ENCODE results near the gene NELFCD. TPM values are rescaled to one million over a fixed set of nuclear protein-coding genes. Genes with fewer than 3 reads are reported as not detected.

The NELFCD gene
- total RNA-seq, 1 donor from 2014 or later: 34.8 TPM

DNA sequence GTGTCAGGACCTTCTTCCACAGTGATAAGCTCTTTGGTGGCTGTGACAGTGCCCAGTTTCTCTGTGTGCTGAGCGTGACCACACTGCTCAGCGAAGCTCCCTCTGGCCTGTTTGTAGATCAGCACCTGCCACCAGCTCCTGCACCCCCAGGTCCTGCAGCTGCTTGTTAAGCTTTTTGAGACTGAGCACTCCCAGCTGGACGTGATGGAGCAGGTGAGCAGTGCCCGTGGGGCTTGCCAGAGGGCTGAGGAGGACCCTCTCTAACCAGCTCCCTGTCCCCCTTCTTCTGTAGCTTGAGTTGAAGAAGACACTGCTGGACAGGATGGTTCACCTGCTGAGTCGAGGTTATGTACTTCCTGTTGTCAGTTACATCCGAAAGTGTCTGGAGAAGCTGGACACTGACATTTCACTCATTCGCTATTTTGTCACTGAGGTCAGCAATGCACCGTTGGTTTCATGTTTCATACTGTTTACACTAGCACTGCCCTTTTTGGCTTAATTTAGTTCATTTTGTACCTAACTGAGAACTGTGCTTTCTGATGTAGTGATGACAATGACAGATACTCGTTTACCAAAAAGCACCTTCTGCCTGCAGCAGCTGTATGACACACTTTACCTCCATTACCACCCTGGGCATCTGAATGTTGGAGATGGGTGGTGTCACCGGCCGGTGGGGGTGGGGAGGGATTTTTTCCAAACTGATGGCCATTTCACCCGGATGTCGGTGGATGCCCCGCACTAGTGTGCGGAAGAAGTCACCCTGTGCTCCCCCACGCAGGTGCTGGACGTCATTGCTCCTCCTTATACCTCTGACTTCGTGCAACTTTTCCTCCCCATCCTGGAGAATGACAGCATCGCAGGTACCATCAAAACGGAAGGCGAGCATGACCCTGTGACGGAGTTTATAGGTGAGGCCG, 12.5 kb downstream of the NELFCD start:
- DNase-seq (ENCODE audit: low spot score) (no peak), ATAC-seq (peak; percentile 43)

DNA sequence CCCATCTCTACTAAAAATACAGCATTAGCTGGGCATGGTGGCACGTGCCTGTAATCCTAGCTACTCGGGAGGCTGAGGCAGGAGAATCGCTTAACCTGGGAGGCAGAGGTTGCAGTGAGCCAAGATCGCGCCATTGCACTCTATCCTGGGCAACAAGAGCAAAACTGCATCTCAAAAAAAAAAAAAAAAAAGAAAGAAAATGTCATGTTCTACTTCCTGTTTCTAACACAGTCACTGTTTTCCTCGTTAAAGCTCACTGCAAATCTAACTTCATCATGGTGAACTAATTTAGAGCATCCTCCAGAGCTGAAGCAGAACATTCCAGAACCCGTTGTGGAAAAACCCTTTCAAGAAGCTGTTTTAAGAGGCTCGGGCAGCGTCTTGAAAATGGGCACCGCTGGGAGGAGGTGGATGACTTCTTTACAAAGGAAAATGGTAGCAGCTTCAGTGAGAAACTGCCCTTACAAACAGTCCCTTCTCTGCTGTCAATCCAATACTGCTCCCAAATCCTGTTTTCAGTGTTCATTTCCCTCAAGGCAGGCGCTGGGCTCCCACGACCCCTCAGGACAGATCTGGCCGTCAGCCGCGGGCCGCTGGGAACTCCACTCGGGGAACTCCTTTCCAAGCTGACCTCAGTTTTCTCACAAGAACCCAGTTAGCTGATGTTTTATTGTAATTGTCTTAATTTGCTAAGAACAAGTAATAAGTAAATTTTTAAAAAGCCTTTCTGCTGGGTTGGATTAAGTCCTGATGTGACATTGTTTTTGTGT, 13.5 kb downstream of the NELFCD start:
- ATAC-seq (no peak), DNase-seq (ENCODE audit: low spot score) (no peak)

DNA sequence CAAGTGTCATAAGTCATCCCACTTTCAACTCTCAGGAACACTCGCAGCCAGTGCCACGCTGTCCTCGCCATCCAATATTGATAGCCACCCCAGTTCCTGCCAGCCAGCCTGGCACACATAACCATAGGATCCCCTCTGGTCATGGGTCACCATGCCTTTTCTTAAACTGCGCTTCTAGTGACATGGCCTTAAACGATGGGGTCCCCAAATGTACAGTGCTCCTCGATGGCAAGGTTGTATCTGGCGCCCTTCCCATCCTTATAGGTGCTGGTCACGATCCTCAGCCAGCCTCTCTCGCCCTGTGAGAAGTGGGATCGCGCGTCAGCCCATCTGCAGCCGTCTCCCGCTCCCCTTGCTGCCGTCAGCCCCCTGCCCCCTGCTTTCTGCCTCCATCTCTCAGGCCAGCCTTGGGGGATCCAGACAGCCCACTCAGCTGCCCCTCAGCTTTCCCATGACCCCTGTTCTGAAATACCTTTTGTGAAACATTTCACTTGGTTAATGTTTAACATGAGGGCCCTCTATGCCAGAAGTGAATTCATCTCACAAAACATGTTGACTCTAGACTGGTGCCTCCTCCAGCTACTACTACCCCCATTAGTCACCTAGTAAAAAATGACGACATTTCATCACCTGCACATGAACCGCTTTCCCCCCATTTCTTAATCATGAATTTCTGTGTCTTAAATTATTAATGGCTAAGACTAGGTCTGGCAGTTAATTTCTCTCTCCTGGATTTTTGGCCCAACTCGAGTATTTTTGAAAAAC, 14.6 kb downstream of the NELFCD start:
- ATAC-seq: peak; percentile 61
- DNase-seq (ENCODE audit: low spot score): peak; percentile 60

DNA sequence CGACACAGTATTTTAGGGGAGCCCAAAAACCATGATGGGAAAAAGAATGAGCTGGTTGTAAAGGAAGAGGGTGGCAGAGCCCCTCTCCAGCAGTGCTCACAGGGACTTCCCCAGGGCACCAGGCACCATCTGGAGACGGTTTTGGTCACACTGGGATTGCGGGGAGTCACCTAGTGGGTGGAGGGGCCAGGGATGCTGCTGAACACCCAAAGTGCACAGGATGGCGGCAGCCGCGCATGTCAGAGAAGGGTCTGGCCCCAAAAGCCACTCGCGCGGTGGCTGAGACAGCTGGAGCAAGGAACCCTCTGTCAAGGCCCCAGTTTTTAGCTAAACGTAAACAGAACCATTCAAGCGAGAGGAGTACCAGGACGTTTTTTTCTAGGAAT, 15.2 kb downstream of the NELFCD start:
- no peak for DNase-seq (ENCODE audit: low spot score)
- no peak for ATAC-seq

DNA sequence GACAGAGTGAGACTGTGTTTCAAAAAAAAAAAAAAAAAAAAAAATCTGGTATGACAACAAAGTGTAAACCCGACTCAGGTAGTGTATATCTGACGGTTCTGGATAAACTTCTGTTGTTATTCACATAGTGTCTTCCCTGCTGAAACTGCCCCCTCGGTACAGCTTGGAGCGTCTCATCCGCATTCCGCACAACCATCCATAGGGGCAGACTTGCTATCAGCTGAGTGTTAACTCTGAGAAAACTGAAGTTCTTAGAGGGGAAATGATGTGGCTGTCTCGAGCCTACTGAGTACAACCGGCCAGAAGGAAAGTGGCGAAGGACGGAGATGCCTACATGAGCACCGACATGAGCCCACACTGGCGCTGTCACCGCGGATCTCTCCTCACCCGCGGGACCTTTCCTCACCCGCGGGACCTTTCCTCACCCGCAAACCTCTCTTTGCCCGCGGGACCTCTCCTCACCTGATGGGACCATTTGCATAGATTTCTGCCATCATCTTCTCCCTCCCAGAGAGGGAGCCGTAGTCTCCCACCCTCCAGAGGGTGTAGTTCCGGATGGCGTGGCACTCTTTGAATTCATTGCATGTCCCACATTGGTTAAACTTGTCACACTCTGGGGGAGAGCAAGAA, 16.2 kb downstream of the NELFCD start:
- ATAC-seq: no peak

DNA sequence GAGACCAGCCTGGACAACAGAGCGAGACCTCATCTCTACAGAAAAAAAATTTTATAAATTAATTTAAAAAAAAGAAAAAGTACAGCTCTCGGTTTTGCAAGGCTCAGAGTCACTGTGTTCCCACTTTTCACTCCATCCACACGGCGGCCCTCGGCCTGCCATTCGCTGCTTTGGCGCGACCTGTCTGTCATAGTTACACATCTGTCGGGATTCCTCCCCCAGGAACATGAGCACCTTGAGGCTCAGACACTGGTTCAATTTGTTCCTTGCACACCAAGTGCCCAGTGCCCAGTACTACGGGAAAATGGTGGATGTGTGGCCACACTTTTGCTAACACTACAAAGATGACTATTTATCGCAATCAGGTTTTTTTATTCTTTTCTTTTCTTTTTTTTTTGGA, 17.6 kb downstream of the NELFCD start:
- DNase-seq (ENCODE audit: low spot score): no peak
- ATAC-seq: no peak

More for the DNA sequence above, 16.2 kb downstream of the NELFCD start:
- no peak for DNase-seq (ENCODE audit: low spot score)

DNA sequence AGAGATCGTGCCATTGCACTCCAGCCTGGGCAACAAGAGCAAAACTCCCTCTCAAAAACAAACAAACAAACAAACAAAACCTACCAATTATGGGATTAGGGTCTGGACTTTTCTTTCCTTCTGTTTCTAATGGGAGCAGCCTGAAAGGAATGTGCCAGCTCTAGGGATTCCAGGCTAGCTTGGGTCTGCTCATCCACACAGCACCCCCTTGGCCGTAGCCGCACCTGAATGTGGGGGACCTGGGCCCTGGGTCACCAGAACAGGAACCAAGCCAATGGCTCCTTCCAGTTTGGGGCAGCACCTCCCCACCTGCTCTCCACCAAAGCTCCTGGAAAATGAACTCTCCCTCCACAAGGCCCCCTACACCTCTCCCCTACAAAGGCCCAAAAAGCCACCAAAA, 19.3 kb downstream of the NELFCD start:
- ATAC-seq (no peak), DNase-seq (ENCODE audit: low spot score) (no peak)

DNA sequence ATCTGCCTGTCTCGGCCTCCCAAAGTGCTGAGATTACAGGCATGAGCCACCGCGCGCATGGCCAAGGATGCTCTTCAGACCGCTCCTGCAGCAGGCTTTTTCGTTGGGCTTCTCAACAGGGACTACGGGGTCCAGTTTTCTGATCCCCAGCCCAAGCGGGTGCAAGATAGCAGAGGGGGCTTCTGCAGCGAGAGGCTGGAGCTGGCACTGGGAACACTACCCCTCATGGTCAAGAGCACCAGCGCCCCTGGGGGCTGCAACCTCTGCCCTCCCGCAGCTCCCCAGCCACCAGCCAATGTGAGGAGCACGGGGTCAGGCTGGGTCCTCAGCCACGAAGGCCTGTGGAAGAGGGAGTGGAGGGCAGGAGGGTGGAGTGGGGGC, 20.0 kb downstream of the NELFCD start:
- ATAC-seq: no peak
- DNase-seq (ENCODE audit: low spot score): no peak

DNA sequence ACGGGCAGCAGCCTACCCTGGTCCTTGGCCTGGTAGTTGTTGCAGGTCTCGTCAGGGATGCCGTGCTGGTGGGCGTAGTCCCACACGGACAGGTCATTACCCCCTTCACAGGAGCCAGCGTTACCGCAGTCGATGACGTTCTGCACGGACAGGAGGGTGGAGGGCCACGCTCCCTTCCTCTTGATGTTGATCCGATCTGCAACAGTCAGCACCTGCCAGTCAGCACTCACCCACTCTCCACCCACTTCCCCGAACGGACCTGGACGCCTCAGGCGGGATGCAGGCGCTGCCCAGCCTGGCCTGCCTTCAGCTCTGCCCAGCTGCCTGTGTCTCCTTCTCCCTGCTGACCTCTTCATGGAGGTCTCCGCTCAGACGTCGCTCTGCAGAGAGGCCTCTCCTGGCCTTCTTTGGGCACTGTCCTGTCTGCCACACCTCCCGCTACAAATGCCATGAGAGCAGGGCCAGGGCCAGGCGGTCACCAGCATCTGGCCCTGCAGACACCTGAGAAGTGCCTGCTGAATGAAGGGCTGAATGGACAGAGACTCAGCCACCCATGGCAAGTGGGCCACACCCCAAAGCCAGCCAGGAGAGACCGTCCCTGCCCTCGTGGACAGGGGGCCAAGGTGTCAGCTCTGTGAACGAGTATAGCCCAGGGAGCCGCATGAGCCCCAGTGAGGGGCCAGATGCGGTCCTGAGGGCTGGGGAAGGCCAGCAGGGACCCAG, 20.6 kb downstream of the NELFCD start:
- DNase-seq (ENCODE audit: low spot score) (no peak), ATAC-seq (no peak)

DNA sequence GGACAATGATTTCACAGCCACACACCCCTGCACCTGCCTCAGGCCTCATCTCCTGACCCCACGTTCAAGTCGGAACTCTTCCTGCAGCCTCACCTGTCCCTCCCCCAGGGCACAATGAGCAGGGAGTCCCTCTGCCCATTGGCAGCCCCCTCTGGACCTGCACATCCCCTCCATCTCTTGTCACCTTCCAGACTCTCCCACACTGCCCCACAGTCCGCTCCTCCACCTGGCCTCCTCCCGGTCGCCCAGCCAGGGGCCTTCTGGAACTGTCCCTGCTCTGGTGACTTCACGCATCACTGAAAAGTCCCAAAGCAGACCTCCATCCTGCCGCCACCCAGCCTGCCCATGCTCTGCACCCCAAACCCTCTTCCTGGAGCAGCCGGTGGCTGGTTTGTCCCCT, 21.3 kb downstream of the NELFCD start:
- ATAC-seq: no peak
- DNase-seq (ENCODE audit: low spot score): no peak

DNA sequence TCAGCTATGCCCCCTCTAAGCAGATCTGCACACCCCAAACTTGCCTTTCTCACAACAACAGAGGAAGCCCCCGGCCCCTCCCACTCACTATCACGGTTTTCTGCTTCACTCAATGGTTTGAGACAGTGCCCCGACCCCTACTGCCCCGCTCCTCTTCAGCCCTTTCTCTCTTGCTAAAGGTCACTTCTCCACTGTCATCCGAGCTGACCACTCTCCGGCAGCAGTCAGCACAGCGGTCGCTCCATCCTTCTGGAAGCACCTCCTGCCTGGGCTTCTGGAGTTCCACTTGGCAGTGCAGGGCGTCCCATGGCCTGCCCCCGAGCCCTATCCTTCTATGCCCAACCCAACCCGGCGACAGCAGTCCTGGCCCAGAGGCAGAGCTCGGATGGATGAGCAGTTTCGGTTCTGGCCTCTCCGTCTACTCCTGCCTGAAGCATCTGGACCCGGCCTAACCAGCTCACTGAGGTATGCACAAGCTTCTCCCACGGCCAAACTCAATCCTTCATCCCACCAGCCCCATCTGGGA, 21.9 kb downstream of the NELFCD start:
- DNase-seq (ENCODE audit: low spot score) (no peak), ATAC-seq (no peak)

DNA sequence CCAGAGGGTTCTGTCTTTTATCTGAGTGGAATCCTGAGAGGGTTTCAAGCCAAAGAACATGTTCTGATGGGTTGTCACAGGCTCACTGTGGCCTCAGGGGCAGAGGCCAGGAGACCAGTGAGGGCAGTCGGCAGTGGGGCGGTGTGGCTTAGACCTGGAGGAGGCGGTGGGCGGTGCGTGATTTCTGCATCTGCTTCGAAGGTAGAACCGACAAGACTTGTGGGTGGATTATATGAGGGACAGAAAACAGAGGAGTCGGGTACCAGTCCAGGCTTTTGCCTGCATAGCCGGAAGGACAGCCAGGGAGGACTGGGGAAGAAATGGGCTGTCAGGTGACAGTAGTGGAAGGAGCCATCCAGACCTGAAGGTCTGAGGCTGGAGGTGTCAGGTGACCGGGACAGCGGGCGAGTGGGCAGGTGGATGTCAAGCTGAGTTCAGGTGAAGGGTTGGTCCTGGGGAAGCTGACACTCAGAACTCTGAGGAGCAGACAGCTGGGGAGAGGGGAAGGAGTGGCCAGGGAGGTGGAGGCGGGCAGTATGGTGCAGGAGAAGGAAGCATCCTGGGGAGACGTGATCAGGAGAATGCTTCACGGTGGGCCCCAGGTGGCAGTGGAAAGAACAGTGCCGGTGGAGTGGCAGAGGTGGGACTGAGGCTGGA, 22.9 kb downstream of the NELFCD start:
- no peak for ATAC-seq
- no peak for DNase-seq (ENCODE audit: low spot score)

DNA sequence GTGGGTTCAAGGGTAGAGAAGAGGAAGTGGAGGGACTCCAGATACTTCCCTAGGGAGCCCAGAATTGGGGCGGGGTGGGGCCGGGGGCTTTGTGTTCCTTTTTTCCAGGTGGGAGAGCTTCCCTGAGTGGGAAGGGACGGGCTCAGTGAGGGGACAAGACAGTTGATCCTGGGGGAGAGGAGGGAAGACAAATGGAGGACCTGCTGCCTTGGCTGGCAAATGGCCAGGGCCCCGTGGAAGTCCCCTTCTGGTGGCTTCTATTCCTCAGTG, 23.4 kb downstream of the NELFCD start:
- DNase-seq (ENCODE audit: low spot score) (no peak), ATAC-seq (no peak)

DNA sequence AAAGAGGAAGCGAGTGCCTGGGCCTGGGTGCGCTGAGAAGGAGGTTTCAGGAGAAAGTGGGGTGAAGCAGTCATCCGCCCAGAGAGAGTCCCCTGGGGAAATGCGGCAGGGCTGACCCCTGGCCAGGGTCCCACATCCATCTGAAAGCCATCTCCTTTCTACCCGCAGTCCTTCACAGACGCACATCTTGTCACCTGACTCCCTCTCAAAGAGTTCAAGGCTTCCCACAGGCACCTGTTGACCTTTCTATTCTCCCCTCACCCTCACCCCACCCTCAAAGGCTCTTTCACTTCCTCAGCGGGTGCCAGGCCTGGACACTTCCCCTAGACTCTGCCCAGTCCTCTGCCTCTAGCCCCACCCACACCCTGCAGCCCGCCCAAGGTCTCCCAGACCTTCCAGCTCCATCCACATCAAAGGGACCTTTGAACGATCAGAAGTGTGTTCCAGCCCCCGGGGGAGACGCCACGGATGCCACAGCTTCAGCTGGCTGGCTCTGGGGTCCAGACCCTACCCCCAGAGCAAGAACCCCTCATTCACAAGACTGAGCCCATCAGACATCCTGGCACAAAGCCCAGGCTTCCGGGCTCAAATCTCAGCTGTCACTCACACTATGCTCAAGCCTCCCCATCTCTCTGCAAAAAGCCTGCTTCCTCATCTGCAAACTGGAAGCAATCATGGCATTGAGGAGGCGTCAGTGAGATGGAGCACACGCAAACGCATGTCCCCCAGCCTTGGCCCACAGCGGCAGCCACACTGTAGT, 23.9 kb downstream of the NELFCD start:
- ATAC-seq: peak; percentile 48
- peak; percentile 86 for DNase-seq (ENCODE audit: low spot score)

DNA sequence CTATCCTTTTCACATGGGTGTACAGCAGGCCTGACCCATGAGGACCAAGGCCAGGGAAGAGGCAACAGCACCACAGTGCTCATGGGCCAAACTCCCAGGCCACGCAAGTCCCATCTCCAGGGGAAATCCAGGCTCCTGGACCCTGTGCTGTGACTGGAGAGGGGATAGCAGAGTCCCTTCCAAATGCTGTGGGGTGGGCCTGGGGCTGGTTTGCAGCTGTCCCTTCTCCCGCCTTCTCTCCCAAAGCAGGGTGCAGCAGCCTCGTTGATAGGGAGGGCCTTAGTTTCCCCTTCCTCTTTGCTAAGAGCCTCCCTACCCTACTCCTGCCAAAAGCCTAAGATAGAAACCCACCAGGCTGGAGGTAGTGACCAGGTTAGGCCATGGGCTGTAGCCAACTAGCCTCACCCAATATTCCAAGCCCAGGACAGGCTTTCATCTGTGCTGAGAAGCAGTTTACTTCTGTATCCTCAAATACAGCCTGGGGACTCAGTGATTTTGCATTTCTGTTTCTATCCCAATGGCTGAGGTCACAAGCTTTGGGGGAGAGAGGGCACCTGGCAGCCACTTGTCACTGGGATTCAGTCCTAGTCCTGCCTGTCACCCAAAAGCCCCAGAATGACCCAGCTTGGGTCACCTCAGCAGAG, 24.6 kb downstream of the NELFCD start:
- DNase-seq (ENCODE audit: low spot score) (no peak), ATAC-seq (peak; percentile 3)

DNA sequence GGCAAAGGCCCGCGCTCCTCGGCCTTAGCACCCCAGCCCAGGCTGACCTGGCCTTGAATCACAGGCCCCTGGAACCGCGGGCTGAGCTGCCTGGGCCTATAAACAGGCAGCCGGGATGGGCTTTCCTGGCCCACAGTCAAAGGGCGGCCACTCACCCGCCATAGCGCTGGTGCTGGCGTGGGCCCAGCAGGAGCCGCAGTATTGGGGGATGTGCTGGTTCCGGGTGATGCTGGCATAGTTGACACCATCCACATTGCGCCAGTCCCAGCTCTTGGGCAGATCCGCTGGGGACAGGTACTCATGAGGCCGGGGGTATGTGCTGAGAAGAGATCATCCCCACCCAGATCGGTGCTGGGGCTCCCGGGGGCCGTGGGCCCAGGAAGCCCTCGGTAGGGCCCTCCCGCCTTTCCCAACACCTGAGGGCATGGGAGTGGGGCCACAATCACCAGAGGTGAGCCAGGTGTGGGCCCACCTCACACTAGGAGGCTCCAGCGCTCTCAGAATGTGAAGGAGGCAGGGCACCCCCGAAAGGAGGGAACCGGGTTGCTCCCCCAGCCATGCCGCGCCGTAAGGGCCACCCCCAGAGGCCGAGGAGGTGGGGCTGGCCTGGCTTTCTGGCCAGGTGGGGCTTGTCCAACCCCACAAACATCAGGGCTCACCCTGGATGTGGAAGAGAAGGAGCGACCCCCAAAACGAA, 25.3 kb downstream of the NELFCD start:
- ATAC-seq: peak; percentile 72
- DNase-seq (ENCODE audit: low spot score): peak; percentile 96

DNA sequence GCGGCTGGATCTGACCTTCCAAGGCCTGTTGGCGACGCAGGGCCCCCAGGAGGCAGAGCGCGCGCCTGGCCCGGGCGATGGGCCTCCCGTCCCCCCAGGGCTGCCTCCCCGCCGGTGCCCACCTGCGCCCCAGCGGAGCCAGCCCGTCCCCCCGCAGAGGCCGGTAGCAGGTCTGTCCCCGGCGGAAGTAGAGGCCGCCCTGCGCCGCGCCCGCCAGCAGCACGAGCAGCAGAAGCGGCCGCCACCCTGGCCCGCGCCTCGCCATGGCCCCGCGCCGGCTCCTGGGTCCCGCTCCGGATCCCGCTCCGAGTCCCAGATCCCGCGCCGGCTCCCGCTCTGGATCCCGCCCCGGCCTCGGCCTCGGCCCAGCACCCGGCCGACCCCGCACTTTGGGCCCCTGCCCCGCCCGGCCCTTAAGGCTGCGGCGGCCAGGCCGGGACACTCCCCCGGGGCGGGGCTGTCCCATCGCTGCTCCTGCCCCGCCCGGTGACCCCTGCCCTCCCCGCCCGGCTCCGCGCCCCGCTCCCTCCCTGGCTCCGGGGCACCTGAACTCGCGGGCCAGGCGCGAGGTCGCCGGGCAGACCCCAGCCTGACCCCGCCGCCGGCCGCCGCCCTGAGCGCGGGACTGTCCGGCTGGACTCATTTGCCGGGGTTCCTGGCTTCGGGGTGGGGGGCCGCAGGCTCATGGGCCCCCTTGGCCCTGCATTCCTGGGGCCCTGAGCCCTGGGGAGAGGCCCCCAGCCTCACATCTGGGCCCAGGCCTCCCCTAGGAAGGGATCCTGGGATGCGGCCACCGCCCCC, 26.0 kb downstream of the NELFCD start, which contains the start of gene CTSZ:
Gene CTSZ, minus strand, starts transcription at position 391 of the 801 bp plus-strand sequence. Its CDS starts 126 bp downstream, at position 265.
- DNase-seq (ENCODE audit: low spot score) (peak; percentile 88), ATAC-seq (peak; percentile 78)
